HepG2 (cell line): ENCODE data around the gene FARSB.

ENCODE experiments used
- E2F5 ChIP-seq: sonication (generic); formaldehyde crosslinking; conservative IDR thresholded peaks from 2 replicates; pipeline ENCODE4 v1.4.0; 2020; ENCODE audit warnings: missing genetic modification reagents
- JUND ChIP-seq: sonication (generic); formaldehyde crosslinking; IDR thresholded peaks from 2 replicates; pipeline ENCODE4 v1.8.0; 2022; ENCODE audit warnings: mild to moderate bottlenecking, missing genetic modification reagents
- NPAS2 ChIP-seq: sonication (generic); formaldehyde crosslinking; IDR thresholded peaks from 2 replicates; pipeline ENCODE4 v1.8.0; 2022; ENCODE audit warnings: mild to moderate bottlenecking, missing genetic modification reagents, borderline replicate concordance
- POLR2A ChIP-seq, 2 experiments: IDR thresholded peaks; 2 replicates each; pipeline ENCODE4 v1.6.1; 2011; ENCODE audit warnings: low read depth in 2 of 2, low read length in 2 of 2, mild to moderate bottlenecking in 1 of 2, moderate library complexity in 1 of 2; ENCODE audit not compliant: insufficient read depth in 1 of 2
- RARG ChIP-seq: sonication (generic); formaldehyde crosslinking; IDR thresholded peaks from 2 replicates; pipeline ENCODE4 v1.4.0; 2020; ENCODE audit warnings: low read depth, mild to moderate bottlenecking, missing genetic modification reagents
- RORA ChIP-seq: sonication (generic); formaldehyde crosslinking; IDR thresholded peaks from 2 replicates; pipeline ENCODE4 v1.5.0; 2020; ENCODE audit warnings: mild to moderate bottlenecking, missing genetic modification reagents, moderate library complexity
- ZBTB4 ChIP-seq: sonication (generic); formaldehyde crosslinking; IDR thresholded peaks from 2 replicates; pipeline ENCODE4 v1.4.0; 2020; ENCODE audit warnings: missing genetic modification reagents, mild to moderate bottlenecking, borderline replicate concordance
- ZKSCAN1 ChIP-seq: fragments of 150-350 bp; IDR thresholded peaks from 2 replicates; pipeline ENCODE4 v1.6.1; 2014; ENCODE audit warnings: low read length
- ZNF678 ChIP-seq: sonication (generic); formaldehyde crosslinking; IDR thresholded peaks from 2 replicates; pipeline ENCODE4 v1.4.0; 2020; ENCODE audit warnings: mild to moderate bottlenecking, missing genetic modification reagents
- TF ChIP-seq, protein P1 (sequence below): sonication (generic); formaldehyde crosslinking; IDR thresholded peaks from 2 replicates; pipeline ENCODE4 v1.5.0; 2020; ENCODE audit warnings: mild to moderate bottlenecking, missing genetic modification reagents, moderate library complexity

DNA sequence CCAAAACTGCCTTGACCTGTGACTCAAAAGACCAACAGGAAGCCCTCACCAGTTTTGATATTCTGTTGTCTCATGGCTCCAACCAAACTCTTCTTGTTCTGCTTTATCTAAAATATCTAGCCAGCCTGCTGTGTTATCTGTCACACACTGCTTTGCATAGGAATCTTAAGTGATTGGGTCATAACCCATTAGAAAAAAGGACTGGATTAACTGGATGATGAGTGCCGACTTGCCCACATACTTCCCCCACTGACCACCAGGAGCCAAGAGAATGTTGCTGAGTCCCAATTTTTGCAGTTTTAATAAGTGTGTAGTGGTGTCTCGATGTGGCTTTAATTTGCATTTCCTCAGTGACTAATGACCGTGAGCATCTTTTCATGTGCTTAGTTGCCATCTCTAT, 22.1 kb upstream of the FARSB start:
- TF ChIP-seq JUND (CRISPR knock-in tag) = no peak
- no peak for TF ChIP-seq RARG (CRISPR knock-in tag)
- TF ChIP-seq, protein P1, sequence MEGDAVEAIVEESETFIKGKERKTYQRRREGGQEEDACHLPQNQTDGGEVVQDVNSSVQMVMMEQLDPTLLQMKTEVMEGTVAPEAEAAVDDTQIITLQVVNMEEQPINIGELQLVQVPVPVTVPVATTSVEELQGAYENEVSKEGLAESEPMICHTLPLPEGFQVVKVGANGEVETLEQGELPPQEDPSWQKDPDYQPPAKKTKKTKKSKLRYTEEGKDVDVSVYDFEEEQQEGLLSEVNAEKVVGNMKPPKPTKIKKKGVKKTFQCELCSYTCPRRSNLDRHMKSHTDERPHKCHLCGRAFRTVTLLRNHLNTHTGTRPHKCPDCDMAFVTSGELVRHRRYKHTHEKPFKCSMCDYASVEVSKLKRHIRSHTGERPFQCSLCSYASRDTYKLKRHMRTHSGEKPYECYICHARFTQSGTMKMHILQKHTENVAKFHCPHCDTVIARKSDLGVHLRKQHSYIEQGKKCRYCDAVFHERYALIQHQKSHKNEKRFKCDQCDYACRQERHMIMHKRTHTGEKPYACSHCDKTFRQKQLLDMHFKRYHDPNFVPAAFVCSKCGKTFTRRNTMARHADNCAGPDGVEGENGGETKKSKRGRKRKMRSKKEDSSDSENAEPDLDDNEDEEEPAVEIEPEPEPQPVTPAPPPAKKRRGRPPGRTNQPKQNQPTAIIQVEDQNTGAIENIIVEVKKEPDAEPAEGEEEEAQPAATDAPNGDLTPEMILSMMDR (CRISPR knock-in tag) = no peak
- no peak for TF ChIP-seq NPAS2
- no peak for TF ChIP-seq ZNF678 (CRISPR knock-in tag)
- TF ChIP-seq ZKSCAN1 = no peak
- no peak for TF ChIP-seq RORA (CRISPR knock-in tag)
- no peak for TF ChIP-seq POLR2A (IDR thresholded peaks at IDR 0.05; ENCODE audit: insufficient read depth in 1 of 2, low read depth in 2 of 2, low read length in 2 of 2)
- TF ChIP-seq E2F5 (CRISPR knock-in tag) = no peak
- no peak for TF ChIP-seq ZBTB4
